Measurements from ENCODE around the gene FN3K. TPM values are rescaled to one million over a fixed set of nuclear protein-coding genes. Genes with fewer than 3 reads are reported as not detected.

The FN3K gene
- total and polyA plus RNA-seq, 2 of the 8 experiments (the other 6 are each of a cell fraction or from before 2014, with no cell fraction given): 0.88 to 14.2 TPM

- no peak overlapping the region for H2BK15ac ChIP-seq (ENCODE audit: low read length)
- no peak overlapping the region for H3K27ac ChIP-seq (ENCODE audit: low read depth, low read length)
- CTCF ChIA-PET (ENCODE audit: partially characterized antibody): interaction anchor here (0.6 to 1.0 kb wide), 3 partner anchors 15 to 90 kb away, joined by 3 read pairs; no protein-coding TSS in a partner anchor
- H4K8ac ChIP-seq (ENCODE audit: extremely low read depth, insufficient read depth, low read length): no peak overlapping the region
- H3K4me3 ChIP-seq (ENCODE audit: extremely low read depth in 1 of 4, insufficient read depth in 2 of 4, low read depth in 3 of 4, low read length in 4 of 4): peak overlapping the region; percentile 78 to 93 (median 85)
- H2BK5ac ChIP-seq (ENCODE audit: low read depth, low read length): no peak overlapping the region
- H4K91ac ChIP-seq (replicated peaks; ENCODE audit: insufficient read length, low read length): no peak overlapping the region
- no peak overlapping the region for H2BK20ac ChIP-seq (ENCODE audit: low read length)
- peaks cover 0 to 36% of the 10 kb centered on the region in 2 experiments; a peak in 2 of 4 replicates for H3K79me2 ChIP-seq (ENCODE audit: control insufficient read depth in 1 of 2, insufficient read depth in 2 of 2, low read length in 2 of 2)
- DNase-seq (ENCODE audit: low read depth in 1 of 2, low spot score in 2 of 2) (no peak), FAIRE-seq (no peak)
- H3K14ac ChIP-seq (ENCODE audit: insufficient read length): no peak overlapping the region
- H3K27me3 ChIP-seq (replicated peaks in 1 of 4; ENCODE audit: control insufficient read depth in 3 of 4, extremely low read depth in 1 of 4, insufficient read depth in 3 of 4, low read length in 3 of 4): peaks cover 0 to 6% (median 3%) of the 10 kb centered on the region in 4 experiments; a peak in 4 of 7 replicates
- no peak overlapping the region for H2AFZ ChIP-seq (ENCODE audit: low read length)
- no peak overlapping the region for H3K4ac ChIP-seq (replicated peaks; ENCODE audit: insufficient read length, low read depth, low read length)
- no peak for TF ChIP-seq MAFK (IDR thresholded peaks at IDR 0.05; ENCODE audit: low read depth, low read length)
- H3K4me2 ChIP-seq (ENCODE audit: insufficient read depth in 1 of 2, low read depth in 2 of 2, low read length in 2 of 2): peak overlapping the region; percentile 95 to 97
- no peak overlapping the region for H3K18ac ChIP-seq (ENCODE audit: extremely low read depth, low read length)
- no peak overlapping the region for H2AK5ac ChIP-seq (ENCODE audit: low read depth, low read length)
- no peak overlapping the region for H2BK12ac ChIP-seq (ENCODE audit: low read depth, low read length)
- H3K4me1 ChIP-seq (replicated peaks in 1 of 4; ENCODE audit: control insufficient read depth in 3 of 4, insufficient read depth in 4 of 4, low read length in 3 of 4): peaks cover 8 to 23% (median 16%) of the 10 kb centered on the region in 4 experiments
- peaks cover 0 to 9% (median 0%) of the 10 kb centered on the region in 4 experiments; a peak in 2 of 8 replicates for H3K36me3 ChIP-seq (ENCODE audit: control insufficient read depth in 2 of 4, insufficient read depth in 4 of 4, low read length in 3 of 4)
- peaks cover 0 to 1% of the 10 kb centered on the region in 2 experiments for H4K20me1 ChIP-seq (replicated peaks in 1 of 2; ENCODE audit: control insufficient read depth in 1 of 2, insufficient read depth in 2 of 2, low read length in 2 of 2)
- H4K5ac ChIP-seq (ENCODE audit: insufficient read length, low read depth, low read length): no peak overlapping the region
- H3K9ac ChIP-seq (replicated peaks in 1 of 4; ENCODE audit: extremely low read depth in 1 of 4, low read depth in 3 of 4, low read length in 3 of 4): no peak overlapping the region
- H3K9me3 ChIP-seq (ENCODE audit: insufficient read depth in 2 of 2, low read depth in 1 of 2, low read length in 1 of 2): no peaks in the 10 kb centered on the region
- peaks cover 7% of the 10 kb centered on the region for H3K79me1 ChIP-seq (ENCODE audit: low read depth, low read length)
- H3K56ac ChIP-seq (replicated peaks; ENCODE audit: insufficient read length, low read depth, low read length): no peak overlapping the region
- no peak overlapping the region for H3K23ac ChIP-seq (ENCODE audit: insufficient read length)
- 58% methylated on average over 8 of the region's 8 CpGs; no CpG with 5 or more reads in 1 of the 2 experiments for WGBS, 2 experiments (ENCODE audit: extremely low coverage in 1 of 2, insufficient coverage in 1 of 2, insufficient read length in 1 of 2, insufficient replicate concordance in 2 of 2, low coverage in 1 of 2, low lambda C conversion rate in 2 of 2, missing lambda C conversion rate in 1 of 2)
- peaks cover 13% of the 10 kb centered on the region for H3K23me2 ChIP-seq (ENCODE audit: low read depth, low read length)
- POLR2A ChIA-PET (ENCODE audit: partially characterized antibody): no interaction called here
- no peak overlapping the region for H2BK120ac ChIP-seq (replicated peaks; ENCODE audit: low read depth, low read length)
These were observed 17.7 kb downstream of the FN3K start for GRCh38 chr17:82753201-82753464.

All from H1 (cell line).